ENCODE measurements around the gene NAV2.
"Not testable (repeated sequence)": the region's sequence is repeated elsewhere in the genome, so short reads cannot be mapped to it uniquely, and the experiment has no call there.

The NAV2 gene

GRCh38 chr11:20078846-20079245 lies 366.2 kb downstream of the NAV2 start:
- no peak for DNase-seq

- DNase-seq = no peak
Measured at GRCh38 chr11:20080032-20080685, 367.5 kb downstream of the NAV2 start.

GRCh38 chr11:20081336-20081735 lies 368.7 kb downstream of the NAV2 start:
- no peak for DNase-seq

GRCh38 chr11:20083877-20084276 lies 371.2 kb downstream of the NAV2 start:
- DNase-seq = not testable (repeated sequence)

GRCh38 chr11:20084921-20085814 lies 372.5 kb downstream of the NAV2 start:
- DNase-seq = no peak

- no peak for DNase-seq
Measured at GRCh38 chr11:20085918-20086317, 373.3 kb downstream of the NAV2 start.

- no peak for DNase-seq
Measured at GRCh38 chr11:20087118-20087521, 374.5 kb downstream of the NAV2 start.

- no peak for DNase-seq
Measured at GRCh38 chr11:20088397-20089225, 376.0 kb downstream of the NAV2 start.

GRCh38 chr11:20089367-20089766 lies 376.7 kb downstream of the NAV2 start:
- DNase-seq = no peak

GRCh38 chr11:20089796-20090653 lies 377.4 kb downstream of the NAV2 start:
- peak; percentile 29 for DNase-seq

GRCh38 chr11:20090654-20091374 lies 378.2 kb downstream of the NAV2 start:
- DNase-seq = peak; percentile 43

GRCh38 chr11:20093775-20094174 lies 381.1 kb downstream of the NAV2 start:
- no peak for DNase-seq

GRCh38 chr11:20095189-20095588 lies 382.6 kb downstream of the NAV2 start:
- no peak for DNase-seq

- DNase-seq = peak; percentile 42
Measured at GRCh38 chr11:20097319-20098221, 384.9 kb downstream of the NAV2 start.

- no peak for DNase-seq
Measured at GRCh38 chr11:20099527-20099926, 386.9 kb downstream of the NAV2 start.

GRCh38 chr11:20102397-20102796 lies 389.8 kb downstream of the NAV2 start:
- no peak for DNase-seq

GRCh38 chr11:20103281-20103680 lies 390.6 kb downstream of the NAV2 start:
- DNase-seq = no peak

GRCh38 chr11:20105427-20105826 lies 392.8 kb downstream of the NAV2 start:
- DNase-seq = no peak

GRCh38 chr11:20109731-20110445 lies 397.3 kb downstream of the NAV2 start:
- DNase-seq = no peak

All from NCI-H1417 treated with DMSO at 0.1 percent for 48 hours (cell line).